IMR-90 (cell line): ENCODE data around the gene SRGAP3.

Experiments used
- CEBPB ChIP-seq: IDR thresholded peaks from 2 replicates; pipeline ENCODE4 v1.6.1; 2012; ENCODE audit warnings: low read depth, low read length, improper control_type of control experiment
- CHD1 ChIP-seq: IDR thresholded peaks from 2 replicates; pipeline ENCODE4 v1.6.1; 2012; ENCODE audit warnings: low read depth, low read length, improper control_type of control experiment
- FOS ChIP-seq: fragments of 150-350 bp; IDR thresholded peaks from 2 replicates; pipeline ENCODE4 v1.6.1; 2016; ENCODE audit warnings: low read depth, low read length
- MAZ ChIP-seq: IDR thresholded peaks from 2 replicates; pipeline ENCODE4 v1.6.1; 2012; ENCODE audit warnings: low read depth, mild to moderate bottlenecking, low read length, improper control_type of control experiment, moderate library complexity, borderline replicate concordance
- MXI1 ChIP-seq: IDR thresholded peaks from 2 replicates; pipeline ENCODE4 v1.6.1; 2012; ENCODE audit warnings: low read depth, mild to moderate bottlenecking, low read length, moderate library complexity, borderline replicate concordance
- TF ChIP-seq, protein P1 (sequence below): conservative IDR thresholded peaks from 2 replicates; pipeline ENCODE4 v1.5.1; 2012; ENCODE audit warnings: mild to moderate bottlenecking, low read depth, low read length, improper control_type of control experiment

- TF ChIP-seq FOS (no peak), CEBPB (no peak), MAZ (no peak), MXI1 (no peak), CHD1 (no peak)
- TF ChIP-seq, protein P1, sequence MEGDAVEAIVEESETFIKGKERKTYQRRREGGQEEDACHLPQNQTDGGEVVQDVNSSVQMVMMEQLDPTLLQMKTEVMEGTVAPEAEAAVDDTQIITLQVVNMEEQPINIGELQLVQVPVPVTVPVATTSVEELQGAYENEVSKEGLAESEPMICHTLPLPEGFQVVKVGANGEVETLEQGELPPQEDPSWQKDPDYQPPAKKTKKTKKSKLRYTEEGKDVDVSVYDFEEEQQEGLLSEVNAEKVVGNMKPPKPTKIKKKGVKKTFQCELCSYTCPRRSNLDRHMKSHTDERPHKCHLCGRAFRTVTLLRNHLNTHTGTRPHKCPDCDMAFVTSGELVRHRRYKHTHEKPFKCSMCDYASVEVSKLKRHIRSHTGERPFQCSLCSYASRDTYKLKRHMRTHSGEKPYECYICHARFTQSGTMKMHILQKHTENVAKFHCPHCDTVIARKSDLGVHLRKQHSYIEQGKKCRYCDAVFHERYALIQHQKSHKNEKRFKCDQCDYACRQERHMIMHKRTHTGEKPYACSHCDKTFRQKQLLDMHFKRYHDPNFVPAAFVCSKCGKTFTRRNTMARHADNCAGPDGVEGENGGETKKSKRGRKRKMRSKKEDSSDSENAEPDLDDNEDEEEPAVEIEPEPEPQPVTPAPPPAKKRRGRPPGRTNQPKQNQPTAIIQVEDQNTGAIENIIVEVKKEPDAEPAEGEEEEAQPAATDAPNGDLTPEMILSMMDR = no peak
Observed at GRCh38 chr3:9116336-9116735, 133.1 kb downstream of the SRGAP3 start.
